ENCODE measurements around the gene MTOR. TPM values are rescaled to one million over a fixed set of nuclear protein-coding genes. Genes with fewer than 3 reads are reported as not detected.

MTOR gene
- total and polyA plus RNA-seq, 2 experiments from 2014 or later: 10.6 to 30.7 TPM

DNA sequence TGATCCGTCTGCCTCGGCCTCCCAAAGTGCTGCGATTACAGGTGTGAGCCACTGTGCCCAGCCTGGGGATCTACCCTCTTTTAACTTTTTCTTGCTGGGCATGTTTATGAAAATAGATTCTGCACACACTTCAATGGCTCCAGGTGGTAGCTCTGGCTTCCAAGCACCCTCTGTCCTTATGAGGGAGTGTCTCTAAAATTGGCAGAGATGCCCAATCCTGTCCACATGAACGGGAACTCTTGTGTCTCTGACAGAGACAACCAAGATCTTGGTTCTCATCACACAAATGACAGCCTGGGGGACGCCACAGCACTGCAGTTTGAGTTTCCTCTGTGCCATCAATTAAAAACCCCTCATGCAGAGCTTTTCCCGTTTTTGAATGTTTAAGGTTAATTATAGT, 116.6 kb downstream of the MTOR start:
- DNase-seq: no peak
- Histone ChIP-seq H4K20me1 (ENCODE audit: insufficient read depth) (no peaks in the 10 kb centered on the region), H3K27ac (no peak overlapping the region), H2AFZ (no peak overlapping the region), H3K9me2 (ENCODE audit: insufficient read depth) (no peaks in the 10 kb centered on the region), H3K79me2 (ENCODE audit: insufficient read depth) (no peaks in the 10 kb centered on the region), H3K4me1 (ENCODE audit: insufficient read depth) (0 out of 2 replicates have a peak, but pooled peaks cover 4% of the 10 kb centered on the region), H3K9ac (no peak overlapping the region), H3K4me2 (ENCODE audit: unreplicated experiment) (no peak overlapping the region), H3K36me3 (ENCODE audit: low read depth) (peaks cover 11% of the 10 kb centered on the region; the same call in 1 of the 2 replicates), H3F3A (ENCODE audit: insufficient read depth) (no peaks in the 10 kb centered on the region), H3K27me3 (replicated peaks; ENCODE audit: insufficient read depth) (no peaks in the 10 kb centered on the region), H3K9me3 (ENCODE audit: low read depth) (no peaks in the 10 kb centered on the region), H3K4me3 (no peak overlapping the region)
- TF ChIP-seq EZH2 (IDR thresholded peaks at IDR 0.05; ENCODE audit: insufficient read depth, poor library complexity, severe bottlenecking): no peak
- TF ChIP-seq EZH2phosphoT487 (IDR thresholded peaks at IDR 0.05; ENCODE audit: insufficient read depth, low read depth): no peak
- in situ Hi-C loops (cut with MboI): no loop called here
- WGBS, 2 experiments (ENCODE audit: low coverage in 1 of 2, low lambda C conversion rate in 2 of 2, missing lambda C conversion rate in 2 of 2): 97 to 98% methylated on average over 6 of the region's 6 CpGs

DNA sequence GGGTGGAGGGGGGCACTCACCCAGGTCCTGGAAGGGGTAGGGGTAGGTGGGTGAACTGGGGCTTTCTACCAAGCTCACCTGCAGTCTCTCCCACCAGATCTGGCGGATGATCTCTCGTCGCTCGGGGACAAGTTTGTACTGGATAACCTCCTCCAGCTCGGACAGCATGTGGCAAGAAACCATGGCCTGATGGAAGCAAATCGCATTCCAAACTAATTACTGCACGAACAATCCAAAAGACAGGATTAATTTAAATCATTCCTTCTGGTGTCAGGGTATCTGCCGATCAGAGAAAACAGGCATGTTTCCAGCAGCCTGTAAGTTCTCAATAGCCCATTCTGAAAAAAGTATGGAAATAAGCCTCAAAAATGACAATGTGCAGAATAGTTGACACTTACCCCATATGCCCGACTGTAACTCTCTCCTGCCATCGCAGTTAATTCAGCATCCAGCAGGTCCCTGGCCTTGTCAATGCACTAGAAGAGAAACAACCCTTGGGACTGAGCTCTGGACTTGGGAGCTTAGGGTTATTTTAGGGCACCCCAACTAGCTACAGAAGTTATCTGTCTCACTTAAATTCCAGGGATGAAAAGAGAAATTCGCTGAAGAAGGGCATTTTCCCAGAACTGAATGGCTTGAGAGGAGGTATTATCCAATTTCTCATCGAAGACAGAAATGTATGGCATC, 117.6 kb downstream of the MTOR start:
- H3K9ac ChIP-seq: no peak overlapping the region
- H3K9me3 ChIP-seq (ENCODE audit: low read depth): no peaks in the 10 kb centered on the region

GRCh38 chr1:11143907-11144306, 118.4 kb downstream of the MTOR start:
- no peak for DNase-seq
- H3K36me3 ChIP-seq (ENCODE audit: low read depth): peaks cover 11% of the 10 kb centered on the region; the same call in 1 of the 2 replicates
- no peaks in the 10 kb centered on the region for H3F3A ChIP-seq (ENCODE audit: insufficient read depth)
- no peaks in the 10 kb centered on the region for H3K9me2 ChIP-seq (ENCODE audit: insufficient read depth)
- in situ Hi-C loops (cut with MboI): no loop called here
- WGBS, 2 experiments (ENCODE audit: low coverage in 1 of 2, low lambda C conversion rate in 2 of 2, missing lambda C conversion rate in 2 of 2): 94% methylated on average over 2 of the region's 2 CpGs
- H3K9ac ChIP-seq: no peak overlapping the region
- no peak overlapping the region for H2AFZ ChIP-seq
- no peak for TF ChIP-seq EZH2phosphoT487 (IDR thresholded peaks at IDR 0.05; ENCODE audit: insufficient read depth, low read depth)
- no peak for TF ChIP-seq EZH2 (IDR thresholded peaks at IDR 0.05; ENCODE audit: insufficient read depth, poor library complexity, severe bottlenecking)
- H3K79me2 ChIP-seq (ENCODE audit: insufficient read depth): no peaks in the 10 kb centered on the region
- no peaks in the 10 kb centered on the region for H4K20me1 ChIP-seq (ENCODE audit: insufficient read depth)
- no peaks in the 10 kb centered on the region for H3K9me3 ChIP-seq (ENCODE audit: low read depth)
- H3K27ac ChIP-seq: no peak overlapping the region
- H3K27me3 ChIP-seq (replicated peaks; ENCODE audit: insufficient read depth): no peaks in the 10 kb centered on the region
- H3K4me3 ChIP-seq: no peak overlapping the region
- H3K4me1 ChIP-seq (ENCODE audit: insufficient read depth): peaks cover 11% of the 10 kb centered on the region
- H3K4me2 ChIP-seq (ENCODE audit: unreplicated experiment): no peak overlapping the region

More for the DNA sequence above, 117.6 kb downstream of the MTOR start:
- Histone ChIP-seq H3K9me2 (ENCODE audit: insufficient read depth) (no peaks in the 10 kb centered on the region), H3F3A (ENCODE audit: insufficient read depth) (no peaks in the 10 kb centered on the region), H3K27ac (no peak overlapping the region), H2AFZ (no peak overlapping the region), H3K4me1 (ENCODE audit: insufficient read depth) (0 out of 2 replicates have a peak, but pooled peaks cover 4% of the 10 kb centered on the region), H3K36me3 (ENCODE audit: low read depth) (peaks cover 11% of the 10 kb centered on the region; the same call in 1 of the 2 replicates), H3K4me3 (no peak overlapping the region), H3K79me2 (ENCODE audit: insufficient read depth) (no peaks in the 10 kb centered on the region), H3K4me2 (ENCODE audit: unreplicated experiment) (no peak overlapping the region), H4K20me1 (ENCODE audit: insufficient read depth) (no peaks in the 10 kb centered on the region), H3K27me3 (replicated peaks; ENCODE audit: insufficient read depth) (no peaks in the 10 kb centered on the region)
- in situ Hi-C loops (cut with MboI): no loop called here
- WGBS, 2 experiments (ENCODE audit: low coverage in 1 of 2, low lambda C conversion rate in 2 of 2, missing lambda C conversion rate in 2 of 2): 54 to 55% methylated on average over 12 of the region's 12 CpGs
- no peak for TF ChIP-seq EZH2phosphoT487 (IDR thresholded peaks at IDR 0.05; ENCODE audit: insufficient read depth, low read depth)
- no peak for TF ChIP-seq EZH2 (IDR thresholded peaks at IDR 0.05; ENCODE audit: insufficient read depth, poor library complexity, severe bottlenecking)
- DNase-seq: no peak

DNA sequence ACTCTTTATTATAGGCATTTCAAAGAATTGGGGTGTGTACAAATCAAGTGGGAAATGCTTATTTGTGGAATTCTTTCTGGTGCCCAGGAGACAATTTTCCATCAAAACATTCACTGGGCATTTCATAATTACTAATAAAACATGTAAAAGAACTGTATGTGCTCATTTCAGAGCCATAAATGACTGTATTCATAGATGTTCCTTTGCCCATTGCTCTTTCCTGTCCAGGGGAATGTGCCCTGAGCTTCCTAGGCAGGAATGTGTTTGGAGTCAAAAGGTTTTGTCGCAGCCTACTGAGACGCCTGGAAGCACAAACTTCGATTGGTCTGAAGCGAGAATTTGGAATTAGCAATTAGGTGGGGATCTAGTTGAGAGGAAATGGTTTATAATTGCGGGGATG, 119.0 kb downstream of the MTOR start:
- no peak overlapping the region for H3K9ac ChIP-seq
- TF ChIP-seq EZH2phosphoT487 (IDR thresholded peaks at IDR 0.05; ENCODE audit: insufficient read depth, low read depth) (no peak), EZH2 (IDR thresholded peaks at IDR 0.05; ENCODE audit: insufficient read depth, poor library complexity, severe bottlenecking) (no peak)
- no peak overlapping the region for H3K4me3 ChIP-seq
- no peaks in the 10 kb centered on the region for H3K9me2 ChIP-seq (ENCODE audit: insufficient read depth)
- no peaks in the 10 kb centered on the region for H3F3A ChIP-seq (ENCODE audit: insufficient read depth)
- no peak overlapping the region for H2AFZ ChIP-seq
- H3K4me2 ChIP-seq (ENCODE audit: unreplicated experiment): no peak overlapping the region
- 94 to 98% methylated on average over 5 of the region's 5 CpGs for WGBS, 2 experiments (ENCODE audit: low coverage in 1 of 2, low lambda C conversion rate in 2 of 2, missing lambda C conversion rate in 2 of 2)
- H3K9me3 ChIP-seq (ENCODE audit: low read depth): no peaks in the 10 kb centered on the region
- H3K27ac ChIP-seq: no peak overlapping the region
- no peaks in the 10 kb centered on the region for H4K20me1 ChIP-seq (ENCODE audit: insufficient read depth)
- H3K36me3 ChIP-seq (ENCODE audit: low read depth): peaks cover 11% of the 10 kb centered on the region; the same call in 1 of the 2 replicates
- H3K4me1 ChIP-seq (ENCODE audit: insufficient read depth): peaks cover 16% of the 10 kb centered on the region
- no peaks in the 10 kb centered on the region for H3K79me2 ChIP-seq (ENCODE audit: insufficient read depth)
- in situ Hi-C loops (cut with MboI): no loop called here
- no peak for DNase-seq
- H3K27me3 ChIP-seq (replicated peaks; ENCODE audit: insufficient read depth): no peaks in the 10 kb centered on the region
